HEK293 (cell line): ENCODE results near the gene MLXIPL.

Experiments
- CTCF ChIP-seq: fragments of 450-650 bp; formaldehyde crosslinking; IDR thresholded peaks from 2 replicates; pipeline ENCODE4 v1.5.1; 2016; ENCODE audit warnings: missing biosample characterization, missing genetic modification characterization
- EGR2 ChIP-seq: fragments of 450-650 bp; formaldehyde crosslinking; IDR thresholded peaks from 2 replicates; pipeline ENCODE4 v1.5.1; 2016; ENCODE audit warnings: low read depth, missing biosample characterization, missing genetic modification characterization
- ELK4 ChIP-seq: IDR thresholded peaks from 2 replicates; pipeline ENCODE4 v1.6.1; 2011; ENCODE audit warnings: mild to moderate bottlenecking, low read depth, low read length, borderline replicate concordance
- GLIS1 ChIP-seq: fragments of 450-650 bp; formaldehyde crosslinking; IDR thresholded peaks from 2 replicates; pipeline ENCODE4 v1.5.1; 2016; ENCODE audit warnings: missing biosample characterization, missing genetic modification characterization
- ZNF114 ChIP-seq: fragments of 450-650 bp; formaldehyde crosslinking; IDR thresholded peaks from 2 replicates; pipeline ENCODE4 v1.5.0; 2017; ENCODE audit warnings: missing biosample characterization, missing genetic modification characterization
- ZNF175 ChIP-seq: fragments of 450-650 bp; formaldehyde crosslinking; IDR thresholded peaks from 2 replicates; pipeline ENCODE4 v1.5.1; 2016; ENCODE audit warnings: missing biosample characterization, missing genetic modification characterization
- ZNF311 ChIP-seq: fragments of 450-650 bp; formaldehyde crosslinking; IDR thresholded peaks from 2 replicates; pipeline ENCODE4 v1.5.1; 2017; ENCODE audit warnings: missing biosample characterization, missing genetic modification characterization, borderline replicate concordance
- ZNF623 ChIP-seq: fragments of 450-650 bp; formaldehyde crosslinking; IDR thresholded peaks from 2 replicates; pipeline ENCODE4 v1.5.1; 2016; ENCODE audit warnings: missing biosample characterization, missing genetic modification characterization
- TF ChIP-seq, protein P1 (sequence below): fragments of 450-650 bp; formaldehyde crosslinking; IDR thresholded peaks from 2 replicates; pipeline ENCODE4 v1.5.1; 2016; ENCODE audit warnings: missing biosample characterization, missing genetic modification characterization, low read depth

- TF ChIP-seq, protein P1, sequence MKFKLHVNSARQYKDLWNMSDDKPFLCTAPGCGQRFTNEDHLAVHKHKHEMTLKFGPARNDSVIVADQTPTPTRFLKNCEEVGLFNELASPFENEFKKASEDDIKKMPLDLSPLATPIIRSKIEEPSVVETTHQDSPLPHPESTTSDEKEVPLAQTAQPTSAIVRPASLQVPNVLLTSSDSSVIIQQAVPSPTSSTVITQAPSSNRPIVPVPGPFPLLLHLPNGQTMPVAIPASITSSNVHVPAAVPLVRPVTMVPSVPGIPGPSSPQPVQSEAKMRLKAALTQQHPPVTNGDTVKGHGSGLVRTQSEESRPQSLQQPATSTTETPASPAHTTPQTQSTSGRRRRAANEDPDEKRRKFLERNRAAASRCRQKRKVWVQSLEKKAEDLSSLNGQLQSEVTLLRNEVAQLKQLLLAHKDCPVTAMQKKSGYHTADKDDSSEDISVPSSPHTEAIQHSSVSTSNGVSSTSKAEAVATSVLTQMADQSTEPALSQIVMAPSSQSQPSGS: no peak
- TF ChIP-seq CTCF (tag by site-specific recombination) (no peak), ZNF311 (no peak), GLIS1 (no peak), ZNF623 (tag by site-specific recombination) (no peak), ZNF175 (tag by site-specific recombination) (no peak), ZNF114 (tag by site-specific recombination) (no peak), ELK4 (no peak), EGR2 (no peak)
Observed at GRCh38 chr7:73560109-73560835, 64.0 kb downstream of the MLXIPL start.
